ENCODE data around the gene MBOAT2.
"Not testable (repeated sequence)": the region's sequence is repeated elsewhere in the genome, so short reads cannot be mapped to it uniquely, and the experiment has no call there.

Gene MBOAT2

DNA sequence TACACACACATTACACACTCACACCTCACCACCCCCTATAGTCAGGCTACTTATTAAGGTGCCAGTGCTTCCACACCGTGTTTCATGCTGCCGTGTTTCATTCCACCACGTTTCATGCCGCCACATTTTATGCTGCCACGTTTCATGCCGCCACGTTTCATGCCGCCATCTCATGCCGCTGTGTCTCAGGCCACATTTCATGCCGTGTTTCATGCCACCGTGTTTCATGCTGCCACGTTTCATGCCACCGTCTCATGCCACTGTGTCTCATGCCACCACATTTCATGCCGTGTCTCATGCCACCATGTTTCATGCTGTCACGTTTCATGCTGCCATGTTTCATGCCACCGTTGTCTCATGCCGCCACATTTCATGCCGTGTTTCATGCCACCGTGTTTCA lies 65.1 kb downstream of the MBOAT2 start:
- no peak for DNase-seq

DNA sequence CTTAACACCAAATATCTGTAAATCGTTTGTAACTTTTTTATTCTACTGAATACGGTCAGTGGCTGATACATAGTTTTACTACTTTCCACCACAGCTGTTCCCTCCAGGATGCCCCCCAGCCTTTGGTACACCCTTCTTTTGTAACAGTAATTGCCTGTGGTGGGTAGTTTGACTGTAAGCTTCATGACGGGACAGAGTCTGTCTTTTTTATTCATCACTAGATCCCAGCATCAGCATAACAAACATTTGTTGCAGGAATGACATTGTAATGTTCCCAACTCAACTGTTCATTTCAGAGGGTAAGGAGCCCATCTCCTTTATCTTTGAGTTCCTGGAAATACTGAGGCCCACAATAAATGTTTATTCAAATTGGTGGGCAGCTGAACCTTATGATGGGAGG lies 67.5 kb downstream of the MBOAT2 start:
- no peak for DNase-seq

DNA sequence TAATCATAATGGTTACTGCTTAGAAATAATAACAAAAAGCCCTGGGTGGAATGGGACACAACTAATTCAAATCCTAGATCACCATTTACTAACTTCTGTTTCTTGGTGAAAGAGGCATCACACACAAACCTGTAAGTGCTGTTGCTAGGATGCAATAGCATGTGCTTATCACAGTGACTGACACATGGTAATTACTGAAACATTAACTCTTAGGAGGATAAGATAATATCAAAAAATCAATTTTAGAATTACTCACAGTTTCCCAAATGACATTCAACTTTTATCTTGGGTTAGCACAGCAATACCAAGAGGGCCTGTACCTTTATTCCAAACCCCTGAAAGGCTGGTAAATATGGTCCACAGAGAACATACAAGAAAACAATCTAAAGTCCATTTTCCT lies 69.1 kb downstream of the MBOAT2 start:
- DNase-seq = no peak

DNA sequence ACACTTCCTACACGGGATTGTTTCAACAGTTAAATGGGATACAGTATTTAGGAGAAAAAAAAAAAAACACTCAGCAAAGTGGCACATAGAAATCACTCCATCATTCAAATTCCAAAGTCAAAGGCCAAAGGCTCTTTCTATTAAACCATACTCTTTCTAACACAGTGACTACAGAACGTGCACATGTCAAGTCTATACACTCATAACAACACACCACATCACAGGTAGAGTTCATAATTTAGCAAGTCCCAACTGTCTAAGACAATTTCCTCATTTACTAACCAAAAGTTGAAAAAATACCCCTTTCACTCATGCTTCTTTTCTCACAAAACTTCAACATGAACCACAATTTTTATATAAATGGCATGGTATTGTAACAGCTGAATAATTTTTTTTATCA lies 70.8 kb downstream of the MBOAT2 start:
- DNase-seq = no peak

DNA sequence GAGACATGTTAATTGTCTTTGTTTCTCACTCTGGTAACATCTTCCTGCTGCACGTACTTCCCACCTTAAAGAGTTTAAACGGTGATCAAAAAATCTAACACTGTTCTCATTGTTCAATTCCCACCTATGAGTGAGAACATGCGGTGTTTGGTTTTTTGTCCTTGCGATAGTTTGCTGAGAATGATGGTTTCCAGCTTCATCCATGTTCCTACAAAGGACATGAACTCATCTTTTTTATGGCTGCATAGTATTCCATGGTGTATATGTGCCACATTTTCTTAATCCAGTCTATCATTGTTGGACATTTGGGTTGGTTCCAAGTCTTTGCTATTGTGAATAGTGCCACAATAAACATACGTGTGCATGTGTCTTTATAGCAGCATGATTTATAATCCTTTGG lies 73.3 kb downstream of the MBOAT2 start:
- not testable (repeated sequence) for DNase-seq

DNA sequence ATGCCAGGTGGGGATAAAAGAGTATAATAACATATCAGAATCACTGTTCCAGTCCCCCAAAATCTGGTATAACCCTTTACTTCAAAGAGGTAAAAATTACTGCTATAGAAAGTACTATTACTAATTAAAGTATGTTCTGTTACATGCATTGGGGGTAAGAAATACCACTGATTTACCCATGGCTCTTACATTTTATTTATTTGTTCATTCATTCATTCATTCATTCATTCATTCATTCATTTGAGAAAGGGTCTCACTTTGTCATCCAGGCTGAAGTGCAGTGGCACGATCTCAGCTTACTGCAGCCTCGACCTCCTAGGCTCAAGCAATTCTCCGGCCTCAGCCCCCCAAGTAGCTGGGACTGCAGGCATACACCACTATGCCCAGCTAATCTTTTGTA lies 74.4 kb downstream of the MBOAT2 start:
- DNase-seq = no peak

DNA sequence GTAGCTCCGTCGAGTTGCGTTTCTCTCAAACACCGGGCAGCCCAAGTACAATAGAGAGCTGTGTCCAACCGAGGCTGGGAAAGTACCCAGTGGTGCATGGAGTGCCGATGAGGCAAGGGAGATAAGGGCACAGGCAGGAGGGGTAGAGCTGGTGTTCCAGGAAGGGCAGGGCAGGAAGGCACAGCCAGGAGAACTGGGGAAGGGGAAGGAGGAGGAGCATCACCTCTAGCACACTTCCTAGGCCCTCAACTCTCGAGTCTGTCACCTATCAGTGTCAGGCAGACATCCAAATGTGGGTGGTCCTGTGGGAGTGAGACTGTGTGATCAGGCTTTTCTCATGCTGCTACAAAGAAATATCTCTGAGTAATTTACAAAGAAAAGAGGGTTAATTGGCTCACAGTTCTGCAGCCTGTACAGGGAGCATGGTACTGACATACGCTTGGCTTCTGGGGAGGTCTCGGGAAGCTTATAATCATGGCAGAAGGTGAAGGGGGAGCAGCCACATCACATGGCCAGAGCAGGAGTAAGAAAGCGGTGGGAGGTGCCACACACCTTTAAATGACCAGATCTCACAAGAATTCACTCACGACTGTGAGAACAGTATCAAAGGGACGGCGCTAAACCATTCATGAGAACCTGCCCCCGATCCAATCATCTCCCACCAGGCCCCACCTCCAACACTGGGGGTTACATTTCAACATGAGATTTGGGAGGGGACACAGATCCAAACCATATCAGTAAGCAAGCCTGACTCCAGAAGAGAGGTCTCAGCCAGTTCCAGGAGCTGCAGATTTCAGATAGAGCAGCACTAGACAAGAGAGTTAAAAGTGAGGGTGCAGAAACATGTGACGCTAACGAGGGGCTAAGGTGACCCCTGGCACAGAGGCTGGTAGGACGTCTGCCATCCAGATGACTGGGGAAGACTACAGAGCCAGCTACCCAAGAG lies 75.7 kb downstream of the MBOAT2 start:
- DNase-seq = no peak

DNA sequence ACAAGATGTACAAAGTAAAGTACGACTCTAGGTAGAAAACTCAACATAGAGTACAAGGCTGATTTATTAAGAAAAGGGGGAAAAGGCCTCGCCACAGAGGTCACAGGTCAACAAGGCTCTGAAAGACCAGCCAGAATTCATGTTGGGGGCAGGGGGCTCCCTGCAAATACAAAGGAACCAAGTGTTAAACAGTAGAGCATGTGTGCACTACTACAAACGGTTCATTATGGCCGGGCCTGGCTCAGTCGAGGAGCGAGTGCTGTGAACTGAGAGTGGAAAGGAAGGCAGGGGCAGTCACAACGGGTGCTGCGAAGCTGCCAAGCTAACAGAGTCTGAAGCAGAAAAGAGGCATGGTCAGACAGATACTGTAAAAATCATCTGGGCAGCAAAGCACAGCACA lies 77.1 kb downstream of the MBOAT2 start:
- DNase-seq = peak; percentile 31

DNA sequence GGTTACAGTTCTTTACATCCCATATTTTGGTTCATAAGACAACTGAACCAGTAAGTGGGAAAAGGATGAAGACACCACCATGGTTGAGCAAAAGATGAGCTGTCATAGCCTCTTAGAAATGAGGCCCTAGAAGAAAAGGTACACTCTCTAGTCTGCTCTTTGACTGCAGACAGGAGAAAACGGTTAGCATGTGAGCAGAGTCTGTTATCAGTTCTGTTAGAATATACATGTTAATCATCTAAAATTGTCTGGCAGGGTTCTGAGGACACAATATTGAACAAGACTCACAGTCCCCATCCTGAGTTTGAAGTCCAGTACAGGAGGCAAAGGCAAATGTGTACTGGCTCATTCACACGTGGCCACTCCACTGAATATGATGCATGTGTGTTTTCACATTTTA lies 78.1 kb downstream of the MBOAT2 start:
- no peak for DNase-seq

DNA sequence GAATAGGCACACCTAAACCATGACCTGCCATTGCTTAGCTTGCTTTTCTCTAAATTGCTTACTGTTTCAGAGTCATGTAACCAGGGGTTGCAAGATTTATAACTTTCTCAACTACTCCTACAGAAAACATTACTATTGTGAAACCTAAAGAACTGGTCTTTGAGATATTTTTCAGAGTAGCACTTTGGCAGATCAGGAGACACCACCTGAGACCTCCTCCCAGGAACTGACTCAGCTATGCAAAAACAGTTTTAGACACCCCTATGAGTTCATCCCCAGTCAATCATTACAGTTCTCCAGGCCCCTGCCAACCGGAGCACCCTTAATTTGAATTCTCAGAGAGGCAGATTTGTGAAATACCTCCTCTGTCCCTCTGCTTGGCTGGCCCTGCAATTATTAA lies 80.3 kb downstream of the MBOAT2 start:
- DNase-seq = no peak

DNA sequence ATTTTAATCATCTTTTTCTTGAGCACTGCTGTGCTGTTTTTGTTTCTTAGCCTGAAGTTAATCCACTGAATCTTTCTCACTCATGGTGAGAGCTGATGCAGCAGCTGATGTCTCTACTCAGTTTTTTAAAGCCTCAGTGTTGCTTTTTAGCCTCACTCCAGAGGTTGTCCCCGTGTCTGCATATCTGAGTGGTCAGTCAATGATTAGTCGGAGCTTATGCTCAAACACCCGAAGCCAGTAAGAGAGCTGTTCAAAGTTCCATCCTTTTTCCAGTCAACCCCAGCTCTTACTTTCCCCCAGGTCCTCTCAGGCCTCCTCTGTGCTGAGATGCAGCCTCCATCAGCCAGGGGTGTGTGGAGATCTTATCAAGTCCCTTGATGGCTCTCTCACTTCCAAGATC lies 81.1 kb downstream of the MBOAT2 start:
- no peak for DNase-seq

DNA sequence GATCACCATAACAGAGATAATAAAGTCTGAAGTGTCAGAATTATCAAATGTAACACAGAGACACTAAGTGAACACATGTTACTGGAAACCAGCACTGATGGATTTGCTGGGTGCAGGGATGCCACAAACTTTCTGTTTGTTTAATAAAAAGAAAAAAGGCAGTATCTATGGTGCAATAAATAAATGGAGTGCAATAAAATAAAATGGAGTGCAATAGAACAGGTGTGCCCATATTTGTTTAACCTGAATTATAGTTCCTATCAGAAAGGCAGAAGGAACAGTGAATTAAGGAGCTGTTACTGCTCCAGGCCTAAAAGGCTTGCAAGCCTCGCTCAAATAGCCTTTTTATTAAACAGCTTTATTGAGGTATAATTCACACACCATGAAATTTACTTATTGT lies 85.1 kb downstream of the MBOAT2 start:
- no peak for DNase-seq

DNA sequence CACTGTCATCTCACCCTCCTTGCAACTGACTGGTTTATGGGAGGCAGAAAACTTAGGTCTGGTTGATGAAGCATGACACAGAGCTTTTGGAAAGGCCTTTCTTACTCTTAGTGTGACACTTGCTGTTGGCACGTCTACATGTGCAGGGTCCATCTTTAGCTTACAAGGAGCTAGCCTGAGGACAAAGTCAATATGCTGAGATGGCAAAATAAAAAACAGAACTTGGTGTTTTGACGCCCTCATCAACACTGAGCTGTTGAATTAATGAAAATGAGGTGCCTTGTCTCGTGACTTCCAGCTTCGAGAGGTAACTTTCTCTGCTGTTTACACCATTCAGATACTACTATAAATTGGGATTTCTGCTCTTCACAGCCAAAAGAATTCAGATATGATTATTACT lies 87.5 kb downstream of the MBOAT2 start:
- no peak for DNase-seq

DNA sequence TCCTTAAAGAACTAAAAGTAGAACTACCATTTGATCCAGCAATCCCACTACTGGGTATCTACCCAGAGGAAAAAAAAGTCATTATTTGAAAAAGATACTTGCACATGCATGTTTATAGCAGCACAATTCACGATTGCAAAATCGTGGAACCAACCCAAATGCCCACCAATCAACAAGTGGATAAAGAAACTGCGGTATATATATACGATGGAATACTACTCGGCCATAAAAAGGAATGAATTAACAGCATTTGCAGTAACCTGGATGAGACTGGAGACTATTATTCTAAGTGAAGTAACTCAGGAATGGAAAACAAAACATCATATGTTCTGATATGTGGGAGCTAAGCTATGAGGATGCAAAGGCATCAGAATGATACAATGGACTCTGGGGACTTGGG lies 89.7 kb downstream of the MBOAT2 start:
- not testable (repeated sequence) for DNase-seq

DNA sequence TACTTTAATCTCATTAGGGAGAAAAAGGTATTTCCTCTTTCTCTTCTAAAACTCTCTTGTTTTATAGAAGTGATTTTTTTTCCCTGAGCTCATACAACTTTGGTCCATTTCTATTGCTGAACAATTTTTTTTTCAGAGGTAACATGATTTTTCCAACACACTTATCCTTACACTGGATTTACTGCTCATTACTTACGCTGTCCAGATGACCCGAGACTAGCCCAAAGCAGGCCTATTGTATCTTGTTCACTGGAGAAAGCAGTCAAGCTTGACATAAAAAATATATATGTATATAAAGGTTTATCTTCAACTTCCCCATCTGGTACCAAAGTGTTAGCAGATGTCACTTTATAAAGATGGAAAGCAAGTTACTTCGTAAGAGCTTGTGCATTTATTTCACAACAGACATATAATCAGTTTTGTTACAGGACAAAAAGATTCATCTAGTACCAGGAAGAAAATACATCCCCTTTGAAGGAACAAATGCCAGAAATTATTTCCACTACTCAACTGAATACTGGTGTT lies 95.7 kb downstream of the MBOAT2 start:
- DNase-seq = no peak

DNA sequence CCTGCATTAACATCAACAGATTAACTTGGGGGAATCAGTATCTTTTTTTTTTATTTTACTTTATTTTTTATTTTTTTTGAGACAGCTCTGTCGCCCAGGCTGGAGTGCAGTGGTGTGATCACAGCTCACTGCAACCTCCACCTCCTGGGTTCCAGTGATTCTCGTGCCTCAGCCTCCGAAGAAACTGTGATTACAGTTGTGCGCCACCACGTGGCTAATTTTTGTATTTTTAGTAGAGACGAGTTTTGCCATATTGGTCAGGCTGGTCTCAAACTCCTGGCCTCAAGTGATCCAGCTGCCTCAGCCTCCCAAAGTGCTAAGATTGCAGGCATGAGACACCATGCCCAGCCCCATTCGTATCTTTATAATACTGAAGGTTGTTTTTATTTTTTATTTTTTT lies 99.6 kb downstream of the MBOAT2 start:
- not testable (repeated sequence) for DNase-seq

DNA sequence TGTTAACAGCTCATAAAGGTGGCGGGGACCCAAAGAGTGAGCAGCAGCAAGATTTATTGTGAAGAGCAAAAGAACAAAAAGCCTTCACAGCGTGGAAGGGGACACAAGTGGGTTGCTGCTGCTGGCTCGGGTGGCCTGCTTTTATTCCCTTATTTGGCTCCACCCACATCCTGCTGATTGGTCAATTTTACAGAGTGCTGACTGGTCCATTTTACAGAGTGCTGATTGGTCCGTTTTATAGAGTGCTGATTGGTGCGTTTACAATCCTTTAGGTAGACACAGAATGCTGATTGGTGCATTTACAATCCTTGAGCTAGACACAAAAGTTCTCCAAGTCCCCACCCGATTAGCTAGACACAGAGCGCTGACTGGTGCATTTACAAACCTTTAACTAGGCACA lies 100.7 kb downstream of the MBOAT2 start:
- not testable (repeated sequence) for DNase-seq

DNA sequence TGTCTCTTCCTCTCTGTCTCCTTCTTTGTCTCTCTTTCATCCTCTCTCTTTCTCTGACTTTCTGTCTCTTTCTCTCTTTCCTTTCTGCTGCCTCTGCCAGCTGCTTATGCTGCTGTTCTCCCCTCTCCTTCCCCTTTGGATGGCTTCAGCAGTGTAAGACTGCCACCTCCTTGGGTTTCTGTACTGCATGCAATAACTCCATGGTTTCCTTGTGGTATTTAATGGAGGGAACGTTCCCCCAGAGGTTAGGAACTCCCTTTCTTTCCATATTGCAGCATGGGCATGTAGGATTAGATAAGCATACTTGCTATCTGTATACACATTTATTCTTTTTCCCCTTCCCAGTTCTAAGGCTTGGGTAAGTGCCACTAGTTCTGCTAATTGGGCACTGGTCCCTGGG lies 106.3 kb downstream of the MBOAT2 start:
- DNase-seq = not testable (repeated sequence)

DNA sequence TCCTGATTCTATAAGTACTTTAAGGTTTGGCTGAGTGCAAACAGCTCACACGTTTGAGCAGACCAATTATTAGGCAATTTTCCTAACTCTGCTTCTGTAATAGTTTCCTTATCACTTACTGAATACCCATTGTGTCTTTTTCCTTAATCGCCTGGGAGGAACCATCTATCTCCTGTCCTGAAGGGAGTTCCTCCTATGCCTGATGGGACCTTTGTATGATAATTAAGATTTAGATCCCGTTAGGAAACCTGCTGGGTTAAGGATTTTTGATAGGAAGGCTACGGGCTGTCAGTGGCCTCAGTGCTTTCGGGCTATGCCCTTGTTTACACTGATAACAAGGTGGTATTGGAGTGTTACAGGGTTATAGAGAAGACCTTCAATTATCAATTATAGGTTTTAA lies 106.8 kb downstream of the MBOAT2 start:
- DNase-seq = not testable (repeated sequence)

DNA sequence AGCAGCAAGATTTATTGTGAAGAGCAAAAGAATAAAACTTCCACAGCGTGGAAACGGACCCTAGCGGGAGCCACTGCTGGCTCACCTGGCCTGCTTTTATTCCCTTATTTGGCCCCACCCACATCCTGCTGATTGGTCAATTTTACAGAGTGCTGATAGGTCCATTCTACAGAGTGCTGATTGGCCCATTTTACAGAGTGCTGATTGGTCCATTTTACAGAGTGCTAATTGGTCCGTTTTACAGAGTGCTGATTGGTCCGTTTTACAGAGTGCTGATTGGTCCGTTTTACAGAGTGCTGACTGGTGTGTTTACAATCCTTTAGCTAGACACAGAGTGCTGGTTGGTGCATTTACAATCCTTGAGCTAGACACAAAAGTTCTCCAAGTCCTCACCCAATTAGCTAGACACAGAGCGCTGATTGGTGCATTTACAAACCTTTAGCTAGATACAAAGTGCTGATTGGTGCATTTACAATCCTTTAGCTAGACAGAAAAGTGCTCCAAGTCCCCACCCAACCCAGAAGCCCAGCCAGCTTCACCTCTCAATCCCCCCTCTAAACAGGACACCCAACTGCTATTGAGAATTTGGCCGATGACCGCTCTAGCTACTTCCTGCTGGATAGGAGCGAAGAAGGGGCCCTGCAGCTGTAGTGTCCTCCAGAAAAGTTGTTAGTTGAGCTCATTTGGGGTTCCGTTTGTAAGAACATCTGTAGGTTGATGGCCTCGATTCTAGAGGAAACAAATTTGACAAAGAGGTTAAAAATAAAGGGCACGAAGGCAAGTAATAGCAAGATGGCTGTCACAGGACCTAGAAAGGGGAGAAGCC lies 108.2 kb downstream of the MBOAT2 start:
- not testable (repeated sequence) for DNase-seq

DNA sequence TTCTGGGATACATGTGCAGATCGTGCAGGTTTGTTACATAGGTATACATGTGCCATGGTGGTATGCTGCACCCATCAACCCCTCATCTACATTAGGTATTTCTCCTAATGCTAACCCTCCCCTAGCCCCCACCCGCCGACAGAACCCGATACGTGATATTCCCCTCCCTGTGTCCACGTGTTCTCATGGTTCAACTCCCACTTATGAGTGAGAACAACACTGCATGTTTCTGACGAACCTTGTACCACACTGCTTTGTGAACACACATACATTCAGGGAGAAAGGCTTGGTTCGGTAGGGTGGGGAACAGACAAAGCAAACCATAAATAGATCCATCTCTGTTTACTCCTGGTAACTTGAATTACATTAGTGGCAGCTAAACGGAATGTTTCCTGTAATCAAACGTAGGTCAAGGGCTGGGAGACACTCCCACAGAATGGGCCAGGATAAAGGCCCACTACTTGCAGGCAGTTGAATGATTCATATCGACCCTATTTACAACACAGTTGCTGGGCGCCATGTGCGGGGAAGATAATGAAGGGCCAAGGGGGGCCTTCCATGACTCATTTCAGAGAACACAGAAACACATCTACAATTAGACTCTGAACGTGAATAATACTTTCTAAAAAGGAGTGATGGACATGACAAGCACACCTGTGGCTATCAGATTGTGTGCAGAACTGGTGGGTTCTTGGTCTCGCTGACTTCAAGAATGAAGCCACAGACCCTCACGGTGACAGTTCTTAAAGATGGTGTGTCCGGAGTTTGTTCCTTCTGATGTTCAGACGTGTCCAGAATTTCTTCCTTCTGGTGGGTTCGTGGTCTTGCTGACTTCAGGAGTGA lies 109.3 kb downstream of the MBOAT2 start:
- DNase-seq = no peak

DNA sequence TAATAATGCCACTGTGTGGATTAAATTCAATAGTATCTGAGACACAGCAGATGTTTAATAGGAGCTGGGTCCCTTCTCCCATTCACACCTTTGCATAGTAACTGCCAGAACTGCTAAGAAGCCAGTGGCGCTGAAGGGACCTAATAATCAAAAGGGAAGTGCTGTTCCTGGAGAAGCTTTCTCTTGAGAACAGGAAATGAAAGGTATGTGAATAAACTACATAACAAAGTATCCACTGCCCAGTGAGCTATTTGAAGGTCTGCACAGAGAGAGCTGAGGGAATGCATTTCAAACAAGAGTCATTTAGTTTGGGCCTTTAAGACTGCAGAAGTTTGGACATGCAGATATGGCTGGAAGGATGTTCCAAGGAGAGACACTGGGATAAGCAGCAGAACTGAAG lies 110.0 kb downstream of the MBOAT2 start:
- no peak for DNase-seq

DNA sequence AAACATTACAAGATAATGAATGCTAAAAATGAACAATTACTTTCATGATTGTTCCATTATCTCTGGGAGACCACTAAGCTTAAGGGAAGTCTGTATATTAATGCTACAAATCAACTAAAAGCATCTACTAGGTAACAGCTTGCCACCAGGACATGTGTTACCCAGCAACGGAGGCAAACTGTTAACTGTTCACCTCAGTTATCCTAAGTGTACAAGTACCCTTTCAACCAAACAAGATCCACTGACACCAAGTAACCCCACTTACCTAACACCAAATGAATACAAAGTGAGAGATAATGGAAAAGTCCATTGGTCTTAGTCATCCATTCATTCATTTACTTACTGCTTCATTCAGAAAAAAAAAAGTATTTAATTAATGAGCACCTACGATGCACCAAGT lies 111.4 kb downstream of the MBOAT2 start:
- DNase-seq = no peak

Data from femur (tissue), 1 donor.